DND-41 (cell line): Measurements from ENCODE around the gene STIMATE.

Experiments
- EZH2 ChIP-seq: IDR thresholded peaks from 3 replicates; pipeline ENCODE4 v1.6.1; 2012; ENCODE audit warnings: borderline replicate concordance, low read depth, mild to moderate bottlenecking, moderate library complexity, low read length, inconsistent platforms; ENCODE audit not compliant: severe bottlenecking
- TF ChIP-seq, protein P1 (sequence below): IDR thresholded peaks from 2 replicates; pipeline ENCODE4 v1.5.1; 2012; ENCODE audit warnings: borderline replicate concordance, low read length, moderate library complexity, mild to moderate bottlenecking; ENCODE audit not compliant: poor library complexity, severe bottlenecking; ENCODE audit errors: extremely low read depth

DNA sequence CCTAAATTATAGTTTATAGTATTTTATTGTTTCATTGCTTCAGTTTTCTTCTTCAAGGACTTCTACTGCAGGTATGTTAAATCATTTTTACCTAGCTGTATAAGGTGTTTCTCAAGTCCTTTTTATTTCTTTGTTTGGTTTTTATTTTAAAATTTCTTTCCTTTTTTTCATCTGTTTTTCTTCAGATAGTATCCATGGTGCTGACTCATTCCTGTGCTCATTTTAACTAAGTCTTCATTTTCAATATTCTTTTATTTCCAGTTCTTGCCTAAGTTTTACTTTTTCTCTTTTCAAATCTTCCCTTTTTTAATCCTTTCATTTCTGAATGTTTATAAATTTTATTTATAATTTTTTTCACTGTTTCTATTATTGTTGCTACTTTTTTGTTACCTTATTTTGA lies 42.3 kb upstream of the STIMATE start:
- TF ChIP-seq EZH2, result no peak
- TF ChIP-seq, protein P1, sequence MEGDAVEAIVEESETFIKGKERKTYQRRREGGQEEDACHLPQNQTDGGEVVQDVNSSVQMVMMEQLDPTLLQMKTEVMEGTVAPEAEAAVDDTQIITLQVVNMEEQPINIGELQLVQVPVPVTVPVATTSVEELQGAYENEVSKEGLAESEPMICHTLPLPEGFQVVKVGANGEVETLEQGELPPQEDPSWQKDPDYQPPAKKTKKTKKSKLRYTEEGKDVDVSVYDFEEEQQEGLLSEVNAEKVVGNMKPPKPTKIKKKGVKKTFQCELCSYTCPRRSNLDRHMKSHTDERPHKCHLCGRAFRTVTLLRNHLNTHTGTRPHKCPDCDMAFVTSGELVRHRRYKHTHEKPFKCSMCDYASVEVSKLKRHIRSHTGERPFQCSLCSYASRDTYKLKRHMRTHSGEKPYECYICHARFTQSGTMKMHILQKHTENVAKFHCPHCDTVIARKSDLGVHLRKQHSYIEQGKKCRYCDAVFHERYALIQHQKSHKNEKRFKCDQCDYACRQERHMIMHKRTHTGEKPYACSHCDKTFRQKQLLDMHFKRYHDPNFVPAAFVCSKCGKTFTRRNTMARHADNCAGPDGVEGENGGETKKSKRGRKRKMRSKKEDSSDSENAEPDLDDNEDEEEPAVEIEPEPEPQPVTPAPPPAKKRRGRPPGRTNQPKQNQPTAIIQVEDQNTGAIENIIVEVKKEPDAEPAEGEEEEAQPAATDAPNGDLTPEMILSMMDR, result no peak
